Peyer's patch (tissue), 4 donors: ENCODE data around the gene ALKBH3. TPM values are rescaled to one million over a fixed set of nuclear protein-coding genes. Genes with fewer than 3 reads are reported as not detected.
A peak's percentile ranks its signal among the peaks of the same experiment; 100 is the strongest.

Experiments used
- DNase-seq, 3 donors: peaks; one replicate each; pipeline ENCODE4 v3.0.0-alpha.2; 2017 to 2019
- H3K27ac ChIP-seq, 4 donors: fragments of 200-600 bp; sonication (generic); one replicate each; pipeline ENCODE4 v1.5.1; 2016 to 2019
- H3K27me3 ChIP-seq, 2 donors: fragments of 200-600 bp; sonication (generic); one replicate each; pipeline ENCODE4 v1.5.1; 2019
- H3K36me3 ChIP-seq, 3 donors: fragments of 200-600 bp; sonication (generic); one replicate each; pipeline ENCODE4 v1.5.1; 2016 to 2019
- H3K4me1 ChIP-seq, 4 donors: fragments of 200-600 bp; sonication (generic); one replicate each; pipeline ENCODE4 v1.5.1; 2016 to 2019
- H3K4me3 ChIP-seq, 4 donors: fragments of 200-600 bp; sonication (generic); 1 replicate in 3 of 4; 2 replicates in 1 of 4; pipeline ENCODE4 v1.5.1; 2016 to 2019; ENCODE audit warnings: mild to moderate bottlenecking in 1 of 4
- H3K9me3 ChIP-seq, 4 donors: fragments of 200-600 bp; sonication (generic); one replicate each; pipeline ENCODE4 v1.5.1; 2016 to 2019; ENCODE audit warnings: mild to moderate bottlenecking in 1 of 4
- POLR2A ChIP-seq, 2 donors: fragments of 450-650 bp; IDR thresholded peaks; one replicate each; pipeline ENCODE4 v1.5.1; 2017; ENCODE audit warnings: antibody characterized with exemption in 2 of 2, mild to moderate bottlenecking in 2 of 2, moderate library complexity in 2 of 2
- total RNA-seq, 4 donors: library from RNA; depleted of rRNA; stranded (reverse); fragments of >200 nt; gene quantifications; one replicate each; pipeline ENCODE4 v1.1.0, GENCODE V29; 2016
- TF ChIP-seq, protein P1 (sequence below), 6 experiments: fragments of 450-650 bp in 4 of 6; fragments of 200-600 bp in 2 of 6; sonication (generic) in 1 of 6; IDR thresholded peaks; one replicate each; pipeline ENCODE4 v1.5.1; 2017 to 2019; ENCODE audit warnings: antibody characterized with exemption in 6 of 6, mild to moderate bottlenecking in 3 of 6, moderate library complexity in 1 of 6

The ALKBH3 gene
- total RNA-seq, 4 donors from 2014 or later, result 24.4 to 83.3 (median 28.2) TPM

DNA sequence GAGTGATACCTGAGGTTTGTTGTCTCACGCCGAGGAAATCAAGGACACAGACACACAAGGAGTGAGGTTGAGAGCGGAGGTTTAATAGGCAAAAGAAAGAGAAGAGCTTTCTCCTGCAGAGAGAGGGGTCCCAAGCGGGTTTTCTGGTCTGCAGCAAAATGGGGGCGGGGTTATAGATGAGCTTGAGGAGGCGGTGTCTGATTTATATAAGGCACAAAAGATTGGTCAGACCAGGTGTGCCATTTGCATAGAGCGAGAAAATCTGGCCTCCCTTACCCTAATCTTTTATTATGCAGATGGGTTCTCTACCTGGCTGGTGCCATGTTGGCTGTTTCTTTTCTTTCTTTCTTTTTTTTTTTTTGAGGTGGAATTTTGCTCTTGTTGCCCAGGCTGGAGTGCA is 73.6 kb downstream of the ALKBH3 start:
- DNase-seq, result no peak
- no peaks in the 10 kb centered on the region for H3K36me3 ChIP-seq
- H3K4me1 ChIP-seq, result no peaks in the 10 kb centered on the region
- H3K27ac ChIP-seq, result no peak overlapping the region
- TF ChIP-seq POLR2A (IDR thresholded peaks at IDR 0.05), result no peak
- TF ChIP-seq, protein P1, sequence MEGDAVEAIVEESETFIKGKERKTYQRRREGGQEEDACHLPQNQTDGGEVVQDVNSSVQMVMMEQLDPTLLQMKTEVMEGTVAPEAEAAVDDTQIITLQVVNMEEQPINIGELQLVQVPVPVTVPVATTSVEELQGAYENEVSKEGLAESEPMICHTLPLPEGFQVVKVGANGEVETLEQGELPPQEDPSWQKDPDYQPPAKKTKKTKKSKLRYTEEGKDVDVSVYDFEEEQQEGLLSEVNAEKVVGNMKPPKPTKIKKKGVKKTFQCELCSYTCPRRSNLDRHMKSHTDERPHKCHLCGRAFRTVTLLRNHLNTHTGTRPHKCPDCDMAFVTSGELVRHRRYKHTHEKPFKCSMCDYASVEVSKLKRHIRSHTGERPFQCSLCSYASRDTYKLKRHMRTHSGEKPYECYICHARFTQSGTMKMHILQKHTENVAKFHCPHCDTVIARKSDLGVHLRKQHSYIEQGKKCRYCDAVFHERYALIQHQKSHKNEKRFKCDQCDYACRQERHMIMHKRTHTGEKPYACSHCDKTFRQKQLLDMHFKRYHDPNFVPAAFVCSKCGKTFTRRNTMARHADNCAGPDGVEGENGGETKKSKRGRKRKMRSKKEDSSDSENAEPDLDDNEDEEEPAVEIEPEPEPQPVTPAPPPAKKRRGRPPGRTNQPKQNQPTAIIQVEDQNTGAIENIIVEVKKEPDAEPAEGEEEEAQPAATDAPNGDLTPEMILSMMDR (IDR thresholded peaks at IDR 0.05), result no peak
- no peaks in the 10 kb centered on the region for H3K9me3 ChIP-seq
- no peaks in the 10 kb centered on the region for H3K27me3 ChIP-seq
- no peak overlapping the region for H3K4me3 ChIP-seq

DNA sequence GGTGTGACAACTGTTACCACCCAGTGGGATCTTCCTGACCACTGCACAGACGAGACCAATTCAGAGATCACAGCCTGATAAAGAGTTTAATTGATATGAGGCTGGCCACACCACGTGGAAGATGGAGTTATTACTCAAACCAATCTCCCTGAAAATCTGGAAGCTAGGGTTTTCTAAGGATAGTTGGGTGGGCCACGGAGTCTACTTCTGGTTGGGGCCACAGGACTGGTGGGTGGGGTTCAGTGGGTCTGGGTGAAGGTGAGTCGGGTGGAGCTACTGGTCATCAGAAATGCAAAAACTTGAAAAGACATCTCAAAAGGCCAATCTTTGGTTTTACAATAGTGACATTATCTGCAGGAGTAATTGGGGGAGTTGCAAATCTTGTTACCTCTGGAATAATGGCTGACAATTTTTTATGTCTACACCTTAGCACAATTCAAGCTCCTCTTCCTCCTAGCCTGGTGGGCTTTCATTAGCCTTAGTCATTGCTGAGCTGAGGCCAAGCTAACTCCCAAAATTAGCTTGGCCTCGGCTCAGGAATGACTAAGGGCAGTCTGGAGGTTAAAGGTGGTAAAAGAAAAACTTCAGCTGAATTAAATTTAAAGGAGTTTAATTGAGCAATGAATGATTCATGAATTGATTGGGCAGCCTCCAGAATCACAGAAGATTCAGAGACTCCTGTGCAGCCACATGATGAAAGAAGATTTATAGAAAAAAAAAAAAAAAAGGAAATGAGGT is 74.9 kb downstream of the ALKBH3 start:
- H3K27me3 ChIP-seq, result no peaks in the 10 kb centered on the region
- TF ChIP-seq, protein P1 (IDR thresholded peaks at IDR 0.05), result no peak
- no peak for TF ChIP-seq POLR2A (IDR thresholded peaks at IDR 0.05)
- no peaks in the 10 kb centered on the region for H3K9me3 ChIP-seq
- H3K4me3 ChIP-seq, result no peak overlapping the region
- no peaks in the 10 kb centered on the region for H3K36me3 ChIP-seq
- H3K4me1 ChIP-seq, result no peaks in the 10 kb centered on the region
- no peak overlapping the region for H3K27ac ChIP-seq
- no peak for DNase-seq

DNA sequence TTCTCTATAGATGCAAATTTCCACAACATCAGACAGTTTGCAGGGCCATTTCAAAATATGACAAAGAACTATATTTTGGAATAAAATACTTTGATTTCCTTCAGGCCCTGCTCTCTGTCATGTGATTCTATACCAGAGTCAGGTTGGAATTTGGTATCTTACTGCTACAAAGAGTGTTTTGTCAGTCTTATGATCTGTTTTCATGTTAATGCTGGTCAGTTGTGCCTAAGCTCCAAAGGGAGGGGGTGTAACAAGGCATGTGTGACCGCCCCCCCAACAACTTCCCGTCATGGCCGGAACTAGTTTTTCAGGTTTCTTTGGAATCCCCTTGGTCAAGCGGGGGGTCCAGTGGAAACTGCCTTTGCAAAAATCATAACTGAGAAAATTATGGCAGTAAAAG is 76.9 kb downstream of the ALKBH3 start:
- DNase-seq, result no peak
- no peak overlapping the region for H3K27ac ChIP-seq
- TF ChIP-seq, protein P1 (IDR thresholded peaks at IDR 0.05), result no peak
- TF ChIP-seq POLR2A (IDR thresholded peaks at IDR 0.05), result no peak

DNA sequence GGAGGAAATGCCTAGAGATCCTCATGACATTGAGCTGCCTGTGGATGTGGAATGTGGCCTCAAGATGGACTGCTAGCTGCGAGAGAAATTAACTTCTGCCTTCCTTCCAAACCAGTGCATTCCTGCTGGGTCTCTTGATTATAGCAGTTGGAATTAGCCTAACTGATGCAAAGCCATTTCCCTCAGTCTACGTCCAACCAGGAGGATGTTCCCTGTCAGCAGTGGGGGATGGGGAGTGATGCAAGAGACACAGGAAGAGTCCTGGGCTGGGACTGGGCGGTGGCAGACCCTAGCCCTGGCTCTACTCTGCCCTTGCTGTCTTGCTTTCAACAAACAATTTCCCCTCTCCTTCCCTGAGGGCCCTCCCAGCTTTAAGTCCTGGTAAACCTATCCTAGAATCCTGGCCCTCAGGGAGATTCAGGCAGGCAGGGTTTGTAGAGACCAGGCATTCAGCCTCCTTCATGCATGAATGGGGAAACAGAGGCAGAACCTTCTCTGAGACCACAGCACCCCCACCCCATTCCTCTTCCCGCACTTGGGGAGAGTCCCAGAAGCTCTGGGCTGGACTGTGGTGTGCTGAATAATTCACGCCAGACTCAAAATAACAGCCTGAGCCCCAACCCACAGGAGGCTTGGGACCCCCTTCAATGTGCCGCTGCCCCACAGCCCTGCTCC is 78.8 kb downstream of the ALKBH3 start:
- no peaks in the 10 kb centered on the region for H3K9me3 ChIP-seq
- peaks cover 0 to 7% (median 0%) of the 10 kb centered on the region in 4 donors for H3K4me1 ChIP-seq
- DNase-seq, result peak in 1 of 3 donors; percentile 13
- H3K27ac ChIP-seq, result no peak overlapping the region
- no peak overlapping the region for H3K4me3 ChIP-seq
- H3K27me3 ChIP-seq, result no peaks in the 10 kb centered on the region
- no peaks in the 10 kb centered on the region for H3K36me3 ChIP-seq
- TF ChIP-seq POLR2A (IDR thresholded peaks at IDR 0.05), result no peak
- TF ChIP-seq, protein P1 (IDR thresholded peaks at IDR 0.05), result no peak

More for the DNA sequence above, 76.9 kb downstream of the ALKBH3 start:
- H3K27me3 ChIP-seq, result no peaks in the 10 kb centered on the region
- no peak overlapping the region for H3K4me3 ChIP-seq
- no peaks in the 10 kb centered on the region for H3K9me3 ChIP-seq
- peaks cover 0 to 7% (median 0%) of the 10 kb centered on the region in 4 donors for H3K4me1 ChIP-seq
- no peaks in the 10 kb centered on the region for H3K36me3 ChIP-seq

DNA sequence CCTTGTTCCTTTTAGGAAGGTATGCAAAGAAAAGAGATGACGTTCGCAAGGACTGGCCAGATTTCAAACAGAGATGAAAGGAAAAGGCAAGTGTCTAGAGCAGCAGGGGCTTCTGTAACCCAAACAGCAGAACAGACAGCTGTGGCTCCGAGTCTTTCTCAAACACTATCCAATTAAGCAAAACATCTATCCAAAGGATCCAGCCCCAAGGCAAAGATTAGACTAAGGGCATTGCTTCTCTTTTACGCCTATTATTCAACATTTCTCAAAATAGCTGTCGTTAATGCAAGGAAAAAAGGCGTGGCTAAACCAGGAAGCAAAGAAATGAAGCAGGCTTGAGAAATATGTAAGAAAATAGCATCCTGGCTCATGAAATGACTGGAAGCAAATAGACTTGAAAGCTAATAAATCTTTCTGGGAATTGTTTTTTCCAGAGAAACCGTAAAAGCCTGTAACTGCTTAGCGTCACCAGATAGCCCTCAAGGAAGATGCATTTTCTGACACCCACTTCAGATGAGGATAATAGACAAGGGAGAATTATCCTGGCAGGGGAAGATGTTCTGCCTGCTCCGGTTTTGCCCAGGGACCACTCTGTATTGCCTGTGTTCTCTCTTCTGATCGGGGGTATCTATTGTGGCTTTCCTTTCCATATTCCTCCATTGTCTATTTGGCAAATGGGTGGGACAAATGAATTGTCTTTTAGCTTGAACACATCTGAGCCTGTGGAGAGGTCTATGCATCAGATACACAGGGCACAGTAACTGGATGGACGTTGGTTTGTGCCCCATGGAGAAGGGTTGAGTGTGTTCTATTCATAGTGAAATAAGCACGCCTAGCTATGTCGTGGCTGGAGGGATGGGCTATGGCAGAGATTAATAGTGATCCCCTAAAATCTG is 82.0 kb downstream of the ALKBH3 start:
- Histone ChIP-seq H3K27me3 (no peaks in the 10 kb centered on the region), H3K4me3 (no peak overlapping the region), H3K9me3 (no peaks in the 10 kb centered on the region), H3K4me1 (peaks cover 0 to 7% (median 0%) of the 10 kb centered on the region in 4 donors), H3K36me3 (no peaks in the 10 kb centered on the region), H3K27ac (no peak overlapping the region)
- TF ChIP-seq POLR2A (IDR thresholded peaks at IDR 0.05), result no peak
- TF ChIP-seq, protein P1 (IDR thresholded peaks at IDR 0.05), result no peak
- DNase-seq, result peak in 1 of 3 donors; percentile 24
